GM04503 (cell line): Measurements from ENCODE around the gene KRT77.
"Not testable (repeated sequence)": the region's sequence is repeated elsewhere in the genome, so short reads cannot be mapped to it uniquely, and the experiment has no call there.

Experiments
- DNase-seq: peaks from one replicate; pipeline ENCODE4 v3.0.0-alpha.2; 2012; ENCODE audit warnings: low read depth

KRT77 gene

DNA sequence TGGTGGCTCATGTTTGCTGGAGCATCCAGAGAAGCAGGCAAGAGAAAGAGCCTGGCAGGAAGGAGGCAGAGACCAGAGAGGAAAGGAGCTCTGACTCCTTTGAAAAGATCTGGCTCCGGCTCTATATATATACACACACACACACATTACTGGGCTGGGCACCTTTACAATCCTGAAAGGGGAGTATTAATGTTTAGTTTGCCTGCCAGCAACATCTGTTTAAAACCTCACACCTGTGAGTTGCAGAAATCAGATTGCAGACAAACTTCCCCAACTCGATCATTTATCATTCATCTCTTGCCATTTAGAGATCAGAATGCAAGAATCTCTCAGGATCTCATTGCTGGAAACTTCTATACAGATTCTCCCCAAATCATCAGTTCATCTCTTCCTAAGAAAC is at the start of gene KRT77:
KRT77 (minus strand) TSS at position 101 of the 400 bp plus-strand sequence; CDS start at position 11, 90 bp downstream.
- no peak for DNase-seq

DNA sequence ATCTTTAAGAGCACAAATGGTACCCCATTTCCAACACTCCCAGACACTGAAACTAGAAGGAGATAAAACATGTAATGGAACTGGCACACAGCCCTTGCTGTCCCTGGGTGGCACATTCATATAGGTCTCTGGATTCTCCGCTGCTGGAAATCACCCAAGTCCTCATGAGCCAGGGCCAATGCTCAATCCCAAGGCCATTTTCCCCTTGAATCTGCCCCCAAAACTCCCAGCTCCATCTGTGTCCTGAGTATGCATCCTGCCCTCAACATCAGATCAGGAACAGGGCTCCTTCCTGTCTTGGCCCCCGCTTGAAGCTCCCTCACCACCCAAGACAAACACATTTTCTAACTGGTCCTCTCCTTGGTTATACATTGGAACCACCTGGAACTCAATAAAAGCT is 49.2 kb upstream of the KRT77 start:
- DNase-seq, result no peak

DNA sequence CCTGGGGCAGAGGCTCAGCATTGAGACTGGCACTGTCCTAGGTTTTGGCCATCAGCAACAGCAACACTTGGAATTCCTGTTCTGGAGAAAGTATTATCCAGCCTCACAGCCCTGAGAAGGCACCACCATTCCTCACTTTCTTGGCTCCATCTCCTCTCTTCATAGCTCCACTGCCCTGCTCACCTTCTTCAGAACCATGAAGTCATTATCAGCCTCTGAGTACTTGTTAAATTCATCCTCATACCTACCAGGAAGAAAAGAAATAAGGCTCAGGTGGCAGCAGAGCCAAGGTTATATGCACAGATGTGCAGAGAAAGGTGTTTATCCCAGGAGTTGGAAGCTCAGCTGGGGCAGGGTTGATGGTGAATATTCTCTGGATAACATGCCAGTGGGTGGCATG is 48.5 kb upstream of the KRT77 start:
- no peak for DNase-seq

DNA sequence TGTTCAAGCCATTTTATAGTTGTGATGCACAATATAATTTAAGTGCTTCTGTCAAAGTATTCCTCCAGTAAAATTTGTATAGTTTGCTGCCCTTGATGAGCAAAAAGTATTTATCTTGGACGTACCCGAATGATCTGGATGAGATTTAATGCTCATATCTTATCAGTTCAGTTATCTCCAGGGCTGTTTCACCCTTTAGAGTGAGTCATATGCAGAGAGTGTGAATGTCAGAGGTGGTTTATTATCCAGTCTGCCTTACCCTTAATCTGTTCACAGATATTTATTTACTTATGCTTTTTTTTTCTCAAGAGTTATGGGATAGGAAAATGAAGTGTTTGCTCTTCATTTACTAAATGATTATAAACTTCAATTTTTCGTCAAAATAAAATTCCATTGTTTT is 47.2 kb upstream of the KRT77 start:
- DNase-seq, result not testable (repeated sequence)

DNA sequence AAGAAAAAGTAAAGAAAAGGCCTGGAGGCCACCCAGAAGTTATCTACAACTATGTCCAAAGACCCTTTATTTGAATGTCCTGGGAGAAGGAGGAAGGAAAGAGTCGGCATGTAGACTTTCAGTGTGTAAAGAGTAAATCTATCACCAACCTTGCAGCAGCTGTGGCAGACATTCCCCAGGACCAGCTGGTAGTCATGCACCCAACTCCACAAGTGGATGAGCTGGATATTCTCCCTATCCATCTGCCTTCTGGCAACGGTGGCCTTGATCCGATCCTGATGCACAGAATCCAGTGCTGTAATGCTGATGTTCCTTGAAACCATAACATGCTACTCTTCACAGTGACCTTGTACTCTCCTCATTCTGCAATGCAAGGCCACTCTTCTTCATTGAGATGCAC is 46.5 kb upstream of the KRT77 start:
- DNase-seq, result no peak

DNA sequence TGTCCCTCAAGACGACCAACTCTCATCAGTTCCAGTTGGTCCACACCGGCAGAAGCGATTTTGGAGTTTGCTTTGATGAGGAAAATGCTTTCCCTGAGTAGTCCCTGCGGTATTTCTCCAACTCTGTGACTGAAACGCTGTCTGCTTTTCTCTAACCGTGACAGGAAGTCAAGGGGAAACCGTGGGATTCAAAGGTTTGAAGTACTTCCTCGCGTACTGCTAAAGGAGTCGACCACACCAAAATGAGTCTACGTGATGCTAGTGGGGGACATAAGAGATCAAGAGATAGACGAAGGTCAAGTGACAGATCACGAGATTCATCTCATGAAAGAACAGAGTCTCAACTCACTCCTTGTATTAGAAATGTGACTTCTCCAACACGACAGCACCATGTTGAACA is 45.3 kb upstream of the KRT77 start:
- DNase-seq, result no peak

DNA sequence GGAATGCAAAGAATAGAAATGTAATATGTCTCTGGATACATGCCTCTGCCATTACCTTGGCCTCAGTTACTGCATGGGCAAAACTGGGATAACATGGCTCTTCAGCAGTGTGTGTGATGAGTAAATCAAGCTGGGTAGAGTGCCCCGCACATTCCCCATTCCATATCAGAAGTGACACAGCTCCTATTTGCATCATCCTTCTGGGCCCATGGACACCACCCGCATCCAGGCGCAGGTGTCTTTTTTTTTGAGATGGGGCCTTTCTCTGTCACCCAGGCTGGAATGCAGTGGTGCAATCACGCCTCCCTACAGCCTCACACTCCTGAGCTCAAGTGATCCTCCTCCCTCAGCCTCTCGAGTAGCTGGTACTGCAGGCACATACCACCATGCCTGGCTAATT is 42.2 kb upstream of the KRT77 start:
- DNase-seq, result no peak

DNA sequence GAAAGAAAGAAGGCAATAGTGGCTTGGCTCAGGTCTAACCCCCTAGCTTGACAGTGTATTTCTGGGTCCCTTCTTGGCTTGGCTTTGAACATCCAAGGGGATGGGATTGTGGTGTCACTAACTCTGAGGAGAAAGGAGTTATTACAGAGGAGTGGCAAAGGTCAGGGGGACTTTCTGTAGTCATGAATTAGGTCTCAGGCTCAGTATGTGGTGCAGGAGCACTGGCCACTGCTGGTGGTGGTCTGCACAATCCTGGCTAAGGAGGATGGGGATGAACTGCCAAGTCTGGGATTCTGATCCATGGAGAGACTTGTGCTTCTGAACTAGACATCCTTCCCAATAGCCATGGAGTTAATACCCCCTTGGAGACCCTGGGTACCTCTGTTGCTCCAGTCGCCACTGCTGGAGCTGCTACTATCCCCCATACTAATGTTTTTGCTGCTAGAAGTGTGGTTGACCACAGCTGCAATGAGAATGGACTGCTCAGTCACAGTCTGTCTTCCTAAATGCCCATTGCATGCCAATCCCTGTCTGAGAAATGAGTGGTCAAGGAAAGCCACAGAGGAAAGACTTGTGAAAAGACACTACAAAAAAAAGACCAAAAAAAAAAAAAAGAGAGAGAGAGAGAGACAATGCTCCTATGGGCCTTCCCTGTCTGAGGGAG is 41.3 kb upstream of the KRT77 start:
- no peak for DNase-seq

DNA sequence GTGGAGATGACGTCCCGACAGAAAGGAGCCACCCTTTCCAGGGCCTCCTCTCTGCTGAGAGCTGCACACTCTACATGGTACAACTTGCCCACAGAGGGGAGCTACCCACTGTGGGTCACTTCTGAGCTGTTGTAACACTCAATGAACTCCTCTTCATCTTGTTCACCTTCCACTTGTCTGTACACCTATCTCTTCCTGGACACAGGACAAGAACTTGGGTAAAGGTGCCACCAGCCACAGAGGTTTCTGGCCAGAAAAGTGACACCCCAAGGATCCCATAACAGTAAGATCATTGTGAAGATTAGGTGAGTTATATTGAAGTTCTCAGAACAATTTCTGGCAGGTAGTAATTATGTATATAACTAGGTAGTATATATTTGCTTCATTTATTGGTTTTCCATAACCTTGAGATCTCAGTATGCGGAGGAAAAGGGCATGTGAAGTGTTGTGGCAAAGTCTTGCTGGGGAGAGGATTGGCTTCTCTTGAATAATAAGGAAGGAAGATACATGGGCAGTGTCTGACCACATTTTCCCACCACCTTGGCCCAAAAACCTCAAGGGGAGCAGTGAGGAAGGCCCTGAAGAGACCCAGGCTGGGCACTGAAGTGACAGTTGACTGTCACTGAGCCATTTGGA is 39.6 kb upstream of the KRT77 start:
- no peak for DNase-seq

DNA sequence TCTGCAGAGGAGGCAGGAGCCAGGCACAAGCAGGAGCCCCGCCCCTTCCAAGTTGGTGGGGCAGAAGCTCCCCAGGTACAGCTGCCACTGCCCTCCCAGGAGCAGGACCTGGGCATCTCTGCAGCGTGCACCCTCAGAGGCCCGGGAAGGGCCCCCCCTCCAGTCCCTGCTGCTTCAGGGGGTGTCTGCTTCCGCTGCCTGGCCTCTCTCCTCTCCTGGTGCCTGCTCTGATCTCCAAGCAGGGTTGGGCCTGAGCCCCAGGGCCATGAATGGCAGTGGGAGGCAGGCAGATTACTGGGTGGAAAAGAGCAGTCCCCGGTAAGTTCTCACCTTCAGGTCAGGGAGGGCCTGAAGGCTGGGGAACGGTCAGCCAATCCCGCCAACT is 38.9 kb upstream of the KRT77 start:
- DNase-seq, result no peak

DNA sequence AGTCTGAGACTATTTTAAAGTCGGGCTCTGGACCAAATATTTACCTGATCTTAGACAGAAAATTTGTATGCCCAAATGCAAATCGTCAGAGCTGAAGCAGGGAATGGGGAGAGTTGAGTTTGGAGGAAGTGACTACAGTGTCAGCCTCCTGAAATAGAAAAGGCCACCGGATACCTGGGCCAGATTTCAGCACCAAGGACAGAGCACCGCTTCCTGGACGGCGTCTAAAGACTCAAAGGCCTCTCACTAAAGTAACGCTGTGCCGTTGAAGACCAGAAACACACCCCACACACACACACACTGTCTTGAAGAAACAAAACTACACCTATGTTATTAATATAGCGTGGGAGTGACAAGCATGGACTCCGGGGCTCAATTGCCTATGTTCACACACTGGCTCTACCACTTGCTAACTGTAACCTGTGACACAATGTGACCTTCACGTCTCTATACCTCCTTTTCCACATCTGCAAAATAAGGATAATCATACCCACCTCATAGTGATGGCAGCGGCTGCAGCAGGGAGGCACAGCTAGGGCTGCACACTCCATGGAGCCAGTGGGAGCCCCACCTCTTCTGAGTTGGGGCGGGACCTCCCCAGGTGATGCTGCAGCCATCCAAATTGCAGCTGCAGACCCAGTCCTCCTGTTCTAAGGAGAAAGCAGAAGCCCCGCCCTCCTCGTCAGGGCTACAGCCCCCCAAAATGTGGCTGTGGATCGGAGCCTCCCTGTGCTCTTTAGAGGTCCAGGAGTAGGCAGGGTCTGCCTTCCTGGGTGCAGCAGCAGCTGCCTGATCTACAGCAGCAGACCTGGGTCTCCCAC is 38.3 kb upstream of the KRT77 start:
- no peak for DNase-seq

DNA sequence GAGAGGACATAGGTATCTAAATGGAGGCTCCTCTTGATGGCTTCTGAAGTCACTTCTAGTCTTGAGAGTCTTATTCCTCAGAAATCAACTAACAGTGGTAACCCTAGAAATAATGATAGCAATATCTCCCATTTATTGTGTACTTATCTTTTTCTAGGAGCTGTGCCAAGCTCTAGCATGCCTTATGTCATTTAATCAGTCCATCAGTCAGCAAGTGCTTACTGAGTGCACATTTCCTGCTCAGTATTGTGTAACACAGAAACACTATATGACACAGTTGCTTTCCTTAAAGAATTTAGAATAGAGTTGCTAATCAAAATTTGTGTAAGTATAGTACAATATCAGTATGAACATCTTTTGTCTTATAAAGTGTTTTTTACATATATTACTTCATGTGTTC is 37.3 kb upstream of the KRT77 start:
- no peak for DNase-seq

DNA sequence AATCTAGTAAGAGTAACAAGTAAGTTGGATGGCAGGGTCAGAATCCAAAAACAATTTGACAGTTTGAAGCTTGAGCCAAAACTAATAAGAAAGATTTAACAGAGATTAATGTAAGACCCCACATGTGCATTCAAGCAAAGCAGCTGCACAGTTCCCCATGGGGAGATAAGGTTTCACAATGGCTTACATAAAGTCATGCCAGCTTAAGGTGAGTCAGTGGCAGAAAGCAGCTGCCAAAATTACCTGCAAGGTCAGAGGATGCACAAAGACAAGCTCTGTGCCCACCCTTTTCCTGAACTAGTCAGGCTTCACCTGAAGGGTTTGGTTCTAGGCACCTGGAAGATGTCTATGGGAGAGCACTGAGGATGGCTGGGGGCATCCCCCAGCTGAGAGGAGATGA is 36.6 kb upstream of the KRT77 start:
- no peak for DNase-seq

DNA sequence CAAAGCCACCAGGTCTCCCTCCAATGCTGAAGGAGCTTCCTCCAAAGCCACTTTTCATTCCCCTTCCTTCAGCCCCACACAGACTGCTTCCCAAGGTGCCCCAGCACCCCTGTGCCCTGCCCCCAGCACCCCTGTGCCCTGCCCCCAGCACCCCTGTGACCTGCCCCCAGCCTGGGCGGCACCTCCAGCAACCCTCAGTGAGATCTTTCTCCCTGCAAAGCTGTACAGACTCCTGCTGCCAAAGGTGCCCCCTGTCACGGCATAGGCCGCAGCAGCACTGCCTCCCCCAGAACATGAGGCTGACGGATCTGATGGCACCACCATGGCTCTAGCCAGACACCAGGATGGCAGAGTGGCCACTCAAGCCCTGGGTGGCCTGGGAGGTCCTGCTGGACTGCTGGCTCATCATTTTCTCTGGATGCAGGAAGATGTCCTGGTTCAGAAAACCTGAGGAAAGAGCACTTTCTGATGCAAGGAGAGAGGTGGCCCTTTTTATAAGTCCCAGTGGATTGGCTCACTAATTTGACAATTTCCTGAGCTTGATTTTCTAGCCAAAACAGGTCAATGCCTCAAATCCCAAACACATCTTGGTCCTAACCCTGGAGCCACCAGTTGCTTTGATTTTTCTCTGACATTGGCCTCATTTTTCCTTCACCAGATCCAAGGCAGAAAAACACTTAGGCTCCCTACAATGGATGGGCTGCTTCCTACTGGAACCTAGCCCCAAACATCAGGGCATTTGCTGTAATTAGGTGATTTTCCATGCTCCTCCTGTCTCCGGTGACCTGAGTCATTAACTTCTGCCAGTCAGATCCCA is 32.7 kb upstream of the KRT77 start:
- no peak for DNase-seq

DNA sequence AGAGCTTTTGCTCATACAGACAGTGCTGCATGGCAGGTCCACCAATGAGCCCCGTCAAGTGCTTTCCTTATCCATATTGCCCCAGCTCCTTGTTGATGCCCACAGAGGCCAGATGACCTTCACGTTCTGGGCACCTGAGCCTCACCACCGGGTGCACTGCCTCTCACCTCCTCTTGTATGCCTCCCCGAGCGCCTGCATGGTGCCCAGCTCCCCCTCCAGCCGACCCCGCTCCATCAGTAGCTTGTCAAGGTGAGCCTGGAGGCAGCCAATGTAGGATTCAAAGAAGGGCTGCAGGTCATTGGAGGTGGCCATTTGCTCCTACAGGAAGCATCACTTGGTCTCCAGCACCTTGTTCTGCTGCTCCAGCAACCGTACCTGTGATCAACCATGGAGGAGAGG is 31.8 kb upstream of the KRT77 start:
- no peak for DNase-seq

DNA sequence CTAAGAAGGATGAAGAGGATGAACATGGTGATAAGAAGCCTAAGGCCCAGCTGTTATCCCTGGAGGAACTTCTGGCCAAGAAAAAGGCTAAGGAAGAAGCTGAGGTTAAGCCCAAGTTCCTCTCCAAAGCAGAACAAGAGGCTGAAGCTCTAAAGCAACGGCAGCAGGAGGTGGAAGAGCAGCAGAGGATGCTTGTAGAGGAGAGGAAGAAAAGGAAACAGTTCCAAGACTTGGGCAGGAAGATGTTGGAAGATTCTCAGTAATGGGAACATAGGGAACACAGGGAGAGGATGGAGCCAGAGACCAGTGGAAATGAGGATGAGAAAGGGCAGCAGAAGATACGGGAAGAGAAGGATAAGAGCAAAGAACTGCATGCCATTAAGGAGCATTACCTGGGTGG is 27.5 kb upstream of the KRT77 start:
- DNase-seq, result no peak

DNA sequence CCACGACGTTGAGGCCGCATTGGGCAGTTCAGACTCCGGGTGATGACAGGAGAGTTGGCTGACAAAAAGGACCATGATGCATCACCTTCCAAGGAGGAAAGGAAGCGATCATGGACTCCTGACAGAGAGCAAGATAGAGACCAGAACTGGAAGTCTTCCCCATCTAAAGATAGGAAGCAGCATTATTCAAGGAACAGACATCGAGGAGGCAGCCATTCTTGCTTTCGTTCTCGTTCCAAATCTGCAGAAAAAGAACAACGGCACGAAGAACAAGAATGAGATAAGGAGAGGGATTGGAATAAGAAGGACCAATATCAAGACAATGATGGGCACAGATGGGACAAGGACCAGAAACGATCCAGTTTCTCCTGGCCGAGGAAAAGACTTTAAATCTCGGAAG is 27.1 kb upstream of the KRT77 start:
- no peak for DNase-seq

DNA sequence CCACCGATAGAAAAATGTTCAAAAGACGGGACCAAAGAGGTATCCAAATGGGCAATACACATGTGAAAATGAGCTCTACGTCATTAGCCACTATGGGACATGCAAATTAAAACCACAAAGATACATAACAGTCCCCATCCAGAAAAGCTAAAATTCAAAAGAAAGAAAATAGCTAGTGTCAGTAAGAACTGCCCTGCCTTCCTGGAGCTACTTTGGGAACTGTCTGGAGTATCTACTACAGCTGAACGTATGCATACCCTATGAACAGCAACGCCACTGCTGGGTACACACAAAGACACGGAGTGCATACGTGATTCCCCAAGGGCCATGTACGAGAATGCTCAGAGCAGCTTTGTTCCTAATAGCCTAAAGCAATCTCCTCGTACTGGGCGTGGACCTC is 25.8 kb upstream of the KRT77 start:
- DNase-seq, result no peak

DNA sequence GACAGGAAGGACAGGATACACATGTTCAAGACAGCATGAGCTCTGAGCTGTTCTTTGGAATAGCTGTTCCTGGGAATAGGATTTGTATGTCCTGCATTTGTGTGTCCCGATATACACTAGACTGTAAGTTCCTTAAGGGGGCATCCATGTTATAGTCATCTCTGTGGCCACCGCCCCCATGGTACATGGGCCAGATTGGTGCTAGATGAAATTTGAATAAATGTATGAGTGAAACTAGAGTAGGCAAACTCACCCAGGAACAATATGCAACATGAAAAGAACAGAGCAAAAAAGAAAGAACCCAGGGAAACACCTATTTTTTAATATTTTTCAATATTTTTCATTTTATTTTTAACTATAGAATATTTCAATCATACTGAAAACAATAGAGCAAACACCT is 25.1 kb upstream of the KRT77 start:
- DNase-seq, result no peak

DNA sequence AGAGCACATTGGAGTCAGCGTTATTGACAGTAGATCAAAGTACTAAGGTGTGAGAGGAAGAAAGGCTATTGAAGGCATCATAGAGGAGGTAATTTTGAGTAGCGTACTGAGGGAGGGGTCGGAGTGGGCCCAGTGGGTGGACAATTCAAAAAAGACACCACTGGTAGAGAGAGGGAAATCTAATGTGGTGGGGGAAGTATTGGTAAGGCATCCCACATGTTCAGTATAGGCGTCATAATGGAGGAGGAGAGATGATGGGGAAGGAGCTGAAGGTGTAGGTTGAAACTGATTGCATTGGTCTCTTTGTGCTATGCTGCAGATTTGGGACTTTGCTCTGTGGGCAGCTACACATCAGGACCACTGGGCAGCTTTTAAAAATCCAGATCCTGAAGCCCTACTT is 23.7 kb upstream of the KRT77 start:
- no peak for DNase-seq

DNA sequence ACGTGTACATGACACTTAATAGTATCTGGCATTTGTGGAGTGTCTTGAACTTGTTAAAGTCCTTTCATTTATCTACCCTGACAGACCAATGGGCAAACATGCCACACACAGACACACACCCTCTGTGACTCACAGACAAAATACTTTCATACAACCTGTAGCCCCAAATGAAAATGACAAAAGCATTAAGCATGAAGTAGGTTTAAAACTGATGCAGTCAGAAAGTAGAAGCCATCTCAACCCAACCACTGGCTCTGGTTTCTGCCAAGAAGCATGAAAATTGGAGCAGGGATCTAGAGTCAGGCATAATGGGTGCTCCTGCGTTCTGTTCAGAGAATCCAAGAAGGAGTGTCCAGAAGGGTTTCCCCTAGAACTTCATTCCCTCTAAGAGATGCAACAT is 23.1 kb upstream of the KRT77 start:
- no peak for DNase-seq

DNA sequence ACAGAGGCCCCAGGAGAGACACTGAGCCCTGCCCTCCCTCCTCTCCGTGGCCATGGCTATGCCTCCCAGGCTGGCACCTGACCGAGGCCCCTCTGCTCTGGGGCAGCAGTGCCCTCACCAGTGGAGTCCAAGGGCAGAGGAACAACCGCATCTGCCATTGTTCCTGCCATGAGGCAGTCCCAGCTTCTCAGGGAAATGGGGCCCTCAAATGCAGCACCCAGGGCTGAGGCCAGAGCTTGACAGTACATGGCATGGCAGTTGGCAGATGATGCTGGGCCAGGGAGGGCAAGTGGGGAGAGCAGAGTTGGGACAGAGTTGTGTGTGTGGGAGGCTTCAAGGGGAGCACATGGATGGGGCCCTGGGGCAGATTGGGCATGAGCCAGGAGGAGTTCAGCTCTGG is 21.1 kb upstream of the KRT77 start:
- no peak for DNase-seq

DNA sequence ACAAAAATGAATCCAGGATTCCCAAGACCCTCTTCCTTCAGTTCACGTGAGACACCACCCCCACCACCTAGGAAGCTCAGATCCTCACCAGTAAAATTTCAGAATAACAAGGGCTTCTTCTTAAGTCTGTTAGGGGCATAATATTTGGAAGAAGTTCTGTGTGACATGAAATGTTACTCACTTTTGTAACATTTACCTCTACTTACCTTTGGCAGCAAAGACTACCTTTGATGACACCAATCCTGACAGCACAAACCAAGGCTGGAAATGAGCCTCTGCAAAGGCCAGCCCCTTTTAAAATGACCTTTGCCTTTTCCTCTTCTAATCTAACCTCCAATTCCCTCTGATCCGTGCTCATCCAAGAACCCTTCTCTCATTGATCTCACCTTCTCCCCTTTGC is 19.4 kb upstream of the KRT77 start:
- no peak for DNase-seq
